ENCODE data around the gene DOCK11.

The DOCK11 gene

GRCh38 chrX:118536687-118537461, 41.3 kb downstream of the DOCK11 start:
- DNase-seq (ENCODE audit: low spot score), result no peak
- CTCF ChIA-PET, result interaction anchor here (0.6 kb wide), 1 partner anchor 220 kb away, joined by 4 read pairs; no protein-coding TSS in a partner anchor
- H3K27ac ChIP-seq, result no peak overlapping the region
- 0 out of 2 replicates have a peak, but pooled peaks have one; percentile 9 for TF ChIP-seq CTCF (conservative IDR thresholded peaks at IDR 0.05; ENCODE audit: low read depth)
- POLR2A ChIA-PET (ENCODE audit: low non-redundant PET), result no interaction called here

GRCh38 chrX:118538386-118538785, 42.8 kb downstream of the DOCK11 start:
- no peak for TF ChIP-seq CTCF (conservative IDR thresholded peaks at IDR 0.05; ENCODE audit: low read depth)
- no peak for DNase-seq (ENCODE audit: low spot score)
- no peak overlapping the region for H3K27ac ChIP-seq
- ChIA-PET POLR2A (ENCODE audit: low non-redundant PET) (no interaction called here), CTCF (no interaction called here)

GRCh38 chrX:118540342-118540741, 44.7 kb downstream of the DOCK11 start:
- ChIA-PET CTCF (no interaction called here), POLR2A (ENCODE audit: low non-redundant PET) (no interaction called here)
- TF ChIP-seq CTCF (conservative IDR thresholded peaks at IDR 0.05; ENCODE audit: low read depth), result no peak
- DNase-seq (ENCODE audit: low spot score), result no peak
- H3K27ac ChIP-seq, result no peak overlapping the region

GRCh38 chrX:118541482-118541881, 45.9 kb downstream of the DOCK11 start:
- TF ChIP-seq CTCF (conservative IDR thresholded peaks at IDR 0.05; ENCODE audit: low read depth), result no peak
- no peak for DNase-seq (ENCODE audit: low spot score)
- H3K27ac ChIP-seq, result no peak overlapping the region
- POLR2A ChIA-PET (ENCODE audit: low non-redundant PET), result no interaction called here
- CTCF ChIA-PET, result no interaction called here

GRCh38 chrX:118545510-118545909, 49.9 kb downstream of the DOCK11 start:
- no peak overlapping the region for H3K27ac ChIP-seq
- DNase-seq (ENCODE audit: low spot score), result no peak

GRCh38 chrX:118548841-118549240, 53.2 kb downstream of the DOCK11 start:
- ChIA-PET CTCF (no interaction called here), POLR2A (ENCODE audit: low non-redundant PET) (no interaction called here)

More at GRCh38 chrX:118545510-118545909, 49.9 kb downstream of the DOCK11 start:
- no peak for TF ChIP-seq CTCF (conservative IDR thresholded peaks at IDR 0.05; ENCODE audit: low read depth)
- CTCF ChIA-PET, result no interaction called here
- POLR2A ChIA-PET (ENCODE audit: low non-redundant PET), result no interaction called here

More at GRCh38 chrX:118548841-118549240, 53.2 kb downstream of the DOCK11 start:
- no peak for DNase-seq (ENCODE audit: low spot score)
- TF ChIP-seq CTCF (conservative IDR thresholded peaks at IDR 0.05; ENCODE audit: low read depth), result no peak
- H3K27ac ChIP-seq, result peak overlapping the region; percentile 81
